Epithelial cell of prostate (primary cell): Measurements from ENCODE around the gene MOB2.

ENCODE experiments used
- DNase-seq: peaks from one replicate; pipeline ENCODE4 v3.0.0-alpha.2; 2011; ENCODE audit warnings: low read depth, low spot score
- H3K27ac ChIP-seq: fragments of 450-650 bp; 2 replicates; pipeline ENCODE4 v1.5.1; 2017; ENCODE audit warnings: mild to moderate bottlenecking

Gene MOB2

DNA sequence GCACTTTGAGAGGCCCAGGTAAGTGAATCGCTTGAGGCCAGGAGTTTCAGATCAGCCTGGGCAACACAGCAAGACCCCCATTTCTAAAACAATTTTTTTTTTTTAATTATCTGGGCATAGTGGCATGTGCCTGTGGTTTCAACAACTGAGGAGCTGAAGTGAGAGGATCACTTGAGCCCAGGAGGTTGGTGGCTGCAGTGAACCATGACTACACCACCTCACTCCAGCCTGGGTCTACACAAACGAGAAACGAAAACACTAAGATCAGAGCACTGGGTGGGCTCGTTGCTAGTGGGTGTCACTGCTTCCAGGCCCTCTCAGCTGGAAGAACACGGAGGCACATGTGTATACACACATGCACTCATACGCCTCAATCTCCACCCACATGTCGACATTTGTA, 4.1 kb upstream of the MOB2 start:
- H3K27ac ChIP-seq, result no peak overlapping the region
- DNase-seq, result no peak

GRCh38 chr11:1488575-1489180, 2.1 kb upstream of the MOB2 start:
- H3K27ac ChIP-seq, result no peak overlapping the region
- DNase-seq, result no peak

GRCh38 chr11:1487851-1488574, 1.4 kb upstream of the MOB2 start:
- H3K27ac ChIP-seq, result no peak overlapping the region
- DNase-seq, result no peak

DNA sequence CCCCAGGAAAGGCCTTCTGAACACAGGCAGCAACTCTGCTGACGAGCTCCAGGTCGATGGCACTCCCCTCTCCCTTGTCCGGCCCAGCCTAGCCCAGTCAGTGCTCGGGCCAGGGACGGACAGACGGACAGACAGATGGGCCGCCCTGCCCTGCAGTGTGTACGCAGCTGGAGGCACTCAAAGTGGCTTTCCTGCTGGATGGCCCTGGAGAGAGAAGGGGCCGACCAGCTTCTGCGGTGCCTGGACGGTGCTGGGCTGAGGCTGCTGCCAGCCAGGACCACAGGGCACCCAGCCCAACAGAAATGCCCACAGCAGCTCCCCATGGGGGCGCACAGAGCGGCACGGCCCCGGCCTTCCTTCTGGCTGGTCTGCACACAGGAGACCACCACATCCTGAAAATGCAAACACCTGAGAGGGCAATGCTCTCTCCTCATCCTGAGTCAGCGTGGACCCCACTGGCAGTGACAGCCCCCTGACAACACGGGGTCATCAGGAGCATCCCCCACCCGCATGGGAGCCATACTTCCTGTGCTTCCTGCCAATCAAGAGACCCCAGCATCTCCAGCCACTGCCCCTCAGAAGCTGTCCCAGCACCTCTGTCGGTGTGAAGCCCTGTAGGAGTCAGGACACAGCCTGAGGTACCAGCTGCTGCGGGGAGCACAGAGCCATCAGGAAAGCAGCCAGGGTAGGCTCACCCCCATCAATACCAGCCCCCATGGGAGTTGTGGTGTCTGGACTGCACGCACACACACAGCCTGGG, 692 bp upstream of the MOB2 start:
- DNase-seq, result no peak

GRCh38 chr11:1485504-1485885, 1.1 kb downstream of the MOB2 start:
- H3K27ac ChIP-seq, result no peak overlapping the region
- no peak for DNase-seq

More for the DNA sequence above, 692 bp upstream of the MOB2 start:
- H3K27ac ChIP-seq, result no peak overlapping the region

- no peak for DNase-seq
- no peak overlapping the region for H3K27ac ChIP-seq
Observed at GRCh38 chr11:1484695-1485503, 1.7 kb downstream of the MOB2 start.

- H3K27ac ChIP-seq, result no peak overlapping the region
- DNase-seq, result no peak
Observed at GRCh38 chr11:1484061-1484671, 2.4 kb downstream of the MOB2 start.

DNA sequence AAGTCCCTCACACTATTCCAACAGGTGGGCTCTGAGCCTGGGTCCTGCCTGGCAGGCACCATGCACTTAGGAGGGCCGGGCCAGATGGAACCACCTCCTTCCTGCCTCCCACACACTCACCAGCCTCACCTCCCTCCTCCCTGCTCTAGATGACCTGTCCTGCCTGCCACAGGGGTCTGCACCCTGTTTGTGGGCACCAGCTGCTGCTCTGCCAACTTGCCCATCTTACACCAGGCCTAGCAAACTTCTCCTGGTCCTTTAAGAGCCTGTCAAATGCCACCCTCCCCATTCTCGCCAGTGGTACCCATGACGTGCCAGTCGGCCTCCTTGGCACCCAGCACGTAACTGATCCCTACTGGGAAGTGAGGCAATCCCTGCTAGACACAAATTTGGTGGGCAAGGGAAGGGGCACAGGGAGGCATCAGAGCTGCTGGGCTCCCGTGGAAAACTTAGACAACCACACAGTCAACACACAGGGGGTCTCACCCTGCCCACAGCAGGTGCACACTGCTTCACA, 3.1 kb downstream of the MOB2 start:
- DNase-seq, result no peak

DNA sequence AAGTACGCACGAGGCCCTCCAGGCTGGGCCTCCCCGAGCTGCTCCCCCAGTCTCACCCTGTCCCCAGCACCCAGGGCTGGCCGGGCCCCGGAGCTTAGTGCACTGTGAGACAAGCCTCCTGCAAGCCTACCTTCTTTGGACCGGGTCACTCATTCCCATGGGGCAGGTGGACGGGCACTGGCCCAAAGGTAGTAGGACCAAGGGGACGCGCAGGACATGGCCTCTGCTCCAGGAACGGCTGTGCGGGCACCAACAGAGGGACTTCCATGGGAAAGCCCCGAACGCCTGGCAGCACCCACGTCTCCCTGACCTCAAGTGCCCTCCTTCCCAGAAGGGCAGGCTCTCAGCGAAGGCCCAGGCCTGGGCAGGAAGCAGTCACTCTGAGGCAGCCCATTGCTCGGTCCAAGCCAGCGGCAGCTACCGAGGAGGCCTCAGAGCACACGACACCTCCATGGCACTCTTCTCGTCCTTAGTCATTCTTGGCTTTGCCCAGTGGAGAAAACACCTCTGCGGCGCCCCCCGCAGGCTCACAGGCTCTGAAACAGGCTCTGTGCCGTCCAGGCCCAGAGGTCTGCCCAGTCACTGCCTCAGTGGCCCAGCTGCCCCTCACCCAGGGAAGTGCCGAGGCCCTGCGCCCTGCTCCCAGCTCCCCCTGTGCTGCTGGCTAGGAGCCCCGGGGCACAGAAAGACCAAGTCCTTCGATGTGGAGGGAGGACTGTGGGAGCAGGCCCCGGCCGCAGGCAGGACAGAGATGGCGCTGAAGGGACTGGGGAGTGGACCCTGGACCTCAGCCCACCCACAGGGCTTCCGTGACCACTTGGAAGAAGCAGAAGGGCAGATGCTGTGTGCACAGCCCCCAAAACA, 3.8 kb downstream of the MOB2 start:
- no peak for DNase-seq
- H3K27ac ChIP-seq, result no peak overlapping the region

More for the DNA sequence above, 3.1 kb downstream of the MOB2 start:
- no peak overlapping the region for H3K27ac ChIP-seq

GRCh38 chr11:1481861-1482441, 4.6 kb downstream of the MOB2 start:
- DNase-seq, result no peak
- H3K27ac ChIP-seq, result no peak overlapping the region

GRCh38 chr11:1481483-1481825, 5.1 kb downstream of the MOB2 start:
- no peak for DNase-seq
- H3K27ac ChIP-seq, result no peak overlapping the region

DNA sequence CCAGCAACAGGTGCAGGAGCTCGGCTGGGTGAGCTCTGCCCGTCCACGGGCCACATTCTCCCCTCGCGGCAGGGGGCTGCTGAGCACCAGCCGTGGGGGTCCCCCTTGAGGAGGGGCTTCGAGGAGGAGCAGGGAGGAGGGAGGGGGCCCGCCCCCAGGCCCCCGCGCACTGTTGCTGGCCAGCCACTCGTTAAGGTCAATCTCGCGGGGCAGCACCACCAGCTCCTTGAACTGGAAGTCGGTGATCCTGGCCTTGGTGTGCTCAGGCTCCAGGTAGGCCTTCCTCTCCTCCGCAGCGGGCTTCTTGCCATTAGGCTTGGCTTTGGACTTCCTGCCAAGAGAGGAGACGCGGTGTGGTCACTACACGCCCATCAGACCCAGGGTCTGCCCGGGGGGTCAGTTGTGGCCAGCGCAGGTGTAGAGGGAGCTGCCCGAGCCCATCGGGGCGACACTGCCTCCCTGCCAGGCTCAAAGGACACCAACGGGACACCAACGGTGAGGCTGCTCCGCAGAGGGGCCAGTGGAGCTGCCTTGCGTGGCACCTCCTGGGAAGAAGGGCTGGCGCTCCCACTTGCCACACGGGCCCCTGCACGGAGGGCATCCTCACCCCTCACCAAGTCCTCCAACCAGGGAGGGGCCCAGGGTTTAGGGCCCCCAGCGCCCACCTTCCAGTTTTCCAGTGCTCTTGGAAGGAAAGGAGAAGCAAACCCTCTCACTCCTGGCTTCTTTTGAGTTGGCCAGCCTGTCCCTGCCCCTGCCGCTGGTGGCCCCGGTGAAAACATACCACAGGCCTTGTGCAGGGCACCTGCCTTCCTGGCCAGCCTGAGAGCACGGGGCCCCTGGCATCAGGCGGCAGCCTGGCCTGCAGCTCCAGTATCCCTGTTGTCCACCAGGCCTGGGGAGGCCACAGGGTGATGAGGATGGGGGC, 5.8 kb downstream of the MOB2 start:
- no peak for DNase-seq
- no peak overlapping the region for H3K27ac ChIP-seq

GRCh38 chr11:1480191-1480554, 6.4 kb downstream of the MOB2 start:
- DNase-seq, result no peak
- H3K27ac ChIP-seq, result no peak overlapping the region

DNA sequence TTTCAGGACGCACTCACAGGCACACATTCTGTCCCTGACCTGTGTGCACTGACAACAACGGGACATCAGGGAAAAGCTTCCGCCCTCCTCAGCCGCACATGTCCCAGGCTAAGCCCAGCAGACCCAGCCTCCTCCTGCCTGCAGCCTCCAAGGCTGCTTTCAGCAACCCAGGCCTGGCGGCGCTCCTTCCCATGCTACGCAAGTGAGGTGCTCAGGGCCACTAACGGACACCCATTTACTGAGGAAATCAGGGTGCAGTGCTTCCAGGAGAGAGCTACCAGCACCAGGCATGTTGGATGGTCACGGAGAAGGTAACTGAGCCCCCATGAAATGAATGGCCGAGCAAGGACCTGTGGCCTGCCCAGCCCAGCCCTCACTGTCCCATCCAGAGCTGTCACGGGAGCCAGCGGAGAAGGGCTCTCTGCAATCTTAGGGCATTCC, 6.9 kb downstream of the MOB2 start:
- no peak overlapping the region for H3K27ac ChIP-seq
- no peak for DNase-seq

DNA sequence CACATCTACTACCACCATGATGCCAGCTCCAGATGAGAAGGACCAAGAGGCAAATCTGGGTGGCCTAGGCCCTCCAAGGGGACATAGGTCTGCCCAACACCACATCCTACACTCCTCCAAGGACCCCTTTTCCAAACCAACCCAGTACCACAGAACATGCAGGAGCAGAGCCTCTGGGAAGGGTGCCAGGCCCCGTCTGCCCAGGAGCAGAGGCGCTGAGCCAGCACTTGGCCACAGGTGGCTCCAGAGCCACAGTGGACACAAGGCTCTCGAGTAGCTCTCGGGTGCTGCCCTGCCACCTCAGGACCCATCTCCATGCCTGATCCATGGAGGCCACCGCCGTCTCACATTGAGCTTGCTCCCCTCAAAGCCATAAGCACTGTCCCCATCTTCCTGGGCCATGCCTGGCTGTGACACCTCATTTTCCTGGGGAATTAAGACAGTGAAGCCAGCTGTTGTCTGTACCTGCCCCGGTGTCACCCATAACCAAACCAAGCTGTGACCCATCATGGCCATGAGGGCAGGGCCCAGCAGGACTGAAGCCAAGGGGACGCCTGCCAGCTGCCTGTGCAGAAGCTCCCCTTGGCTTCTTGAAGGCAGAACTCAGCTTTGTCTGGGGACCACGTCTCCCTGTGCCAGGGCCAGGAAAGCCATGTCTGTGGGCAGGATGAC, 7.4 kb downstream of the MOB2 start:
- no peak overlapping the region for H3K27ac ChIP-seq
- no peak for DNase-seq

DNA sequence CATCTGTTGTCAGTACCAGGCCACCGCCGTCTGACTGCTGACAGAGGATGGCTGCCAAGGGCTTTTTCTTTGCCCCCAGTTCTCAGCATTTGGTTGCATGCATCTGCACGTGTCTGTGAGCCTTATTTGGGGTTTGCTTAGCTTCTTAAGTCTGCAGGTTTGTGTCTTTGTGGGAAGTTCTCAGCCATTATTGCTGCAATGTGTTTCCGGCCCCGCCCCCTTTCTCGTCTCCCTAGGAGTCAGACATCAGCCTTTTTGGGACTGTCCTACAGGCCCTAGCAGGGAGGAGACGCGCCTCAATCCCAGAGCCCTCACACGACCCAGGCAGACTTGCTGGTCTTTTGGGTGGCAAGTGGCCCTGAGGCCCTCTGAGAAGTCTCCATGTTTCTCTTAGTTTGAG, 8.0 kb downstream of the MOB2 start:
- DNase-seq, result no peak
- H3K27ac ChIP-seq, result no peak overlapping the region

DNA sequence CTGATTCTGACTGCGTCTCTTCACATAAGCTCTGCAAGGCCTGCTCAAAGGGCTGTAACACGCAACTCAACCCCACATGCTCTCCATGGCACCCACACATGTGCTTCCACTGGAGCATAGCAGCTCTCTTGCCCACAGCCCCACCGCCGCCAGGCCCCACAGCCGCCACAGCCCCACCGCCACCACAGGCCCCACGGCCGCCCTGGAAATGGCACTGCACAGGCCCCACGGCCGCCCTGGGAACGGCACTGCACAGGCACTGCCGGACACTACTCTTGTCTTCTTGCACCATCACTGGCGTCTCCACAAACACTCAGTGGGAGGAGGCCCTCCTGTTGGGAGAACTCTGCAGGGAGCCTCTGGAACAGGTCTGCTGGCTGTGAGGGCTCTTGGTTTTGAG, 8.6 kb downstream of the MOB2 start:
- H3K27ac ChIP-seq, result no peak overlapping the region
- no peak for DNase-seq
